ENCODE measurements around the gene RASD1.

The RASD1 gene

GRCh38 chr17:17496189-17497064 lies at the start of gene RASD1:
TSS of gene RASD1 (minus strand) at chr17:17496395. CDS start at chr17:17496181, 214 bp downstream.
- peak; percentile 95 for DNase-seq

- DNase-seq, result no peak
These were observed 49.8 kb upstream of the RASD1 start for GRCh38 chr17:17545984-17546383.

- DNase-seq, result no peak
These were observed 49.0 kb upstream of the RASD1 start for GRCh38 chr17:17545031-17545820.

- DNase-seq, result no peak
These were observed 46.9 kb upstream of the RASD1 start for GRCh38 chr17:17542906-17543635.

GRCh38 chr17:17541640-17542001 lies 45.4 kb upstream of the RASD1 start:
- no peak for DNase-seq

GRCh38 chr17:17540935-17541639 lies 44.9 kb upstream of the RASD1 start:
- no peak for DNase-seq

GRCh38 chr17:17540278-17540906 lies 44.2 kb upstream of the RASD1 start:
- DNase-seq, result no peak

GRCh38 chr17:17539591-17539990 lies 43.4 kb upstream of the RASD1 start:
- no peak for DNase-seq

GRCh38 chr17:17538417-17539391 lies 42.5 kb upstream of the RASD1 start:
- DNase-seq, result no peak

- no peak for DNase-seq
These were observed 41.3 kb upstream of the RASD1 start for GRCh38 chr17:17537311-17538099.

- no peak for DNase-seq
These were observed 40.5 kb upstream of the RASD1 start for GRCh38 chr17:17536702-17537101.

GRCh38 chr17:17535957-17536356 lies 39.8 kb upstream of the RASD1 start:
- DNase-seq, result no peak

- no peak for DNase-seq
These were observed 37.8 kb upstream of the RASD1 start for GRCh38 chr17:17533901-17534441.

- no peak for DNase-seq
These were observed 36.8 kb upstream of the RASD1 start for GRCh38 chr17:17532991-17533390.

GRCh38 chr17:17531156-17531555 lies 35.0 kb upstream of the RASD1 start:
- no peak for DNase-seq

GRCh38 chr17:17528696-17529652 lies 32.8 kb upstream of the RASD1 start:
- DNase-seq, result no peak

GRCh38 chr17:17527956-17528500 lies 31.8 kb upstream of the RASD1 start:
- no peak for DNase-seq

GRCh38 chr17:17527534-17527933 lies 31.3 kb upstream of the RASD1 start:
- no peak for DNase-seq

All from islet precursor cell (in vitro differentiated cells).